Endothelial cell (in vitro differentiated cells): ENCODE results near the gene ITPRIPL2. TPM values are rescaled to one million over a fixed set of nuclear protein-coding genes. Genes with fewer than 3 reads are reported as not detected.

Experiments
- DNase-seq: peaks from one replicate; pipeline ENCODE4 v3.0.0; 2021; ENCODE audit warnings: low spot score
- H3K27ac Mint-ChIP-seq: one replicate; pipeline ENCODE4 v1.8.0; 2021; ENCODE audit warnings: mixed read lengths, inconsistent platforms; ENCODE audit not compliant: unreplicated experiment
- H3K27me3 Mint-ChIP-seq: one replicate; pipeline ENCODE4 v1.8.0; 2021; ENCODE audit warnings: mild to moderate bottlenecking, moderate library complexity, mixed read lengths, inconsistent platforms; ENCODE audit not compliant: unreplicated experiment
- H3K36me3 Mint-ChIP-seq: one replicate; pipeline ENCODE4 v1.8.0; 2021; ENCODE audit warnings: mild to moderate bottlenecking, low read depth, mixed read lengths, inconsistent platforms; ENCODE audit not compliant: unreplicated experiment
- H3K4me1 Mint-ChIP-seq: one replicate; pipeline ENCODE4 v1.8.0; 2021; ENCODE audit warnings: mild to moderate bottlenecking, mixed read lengths, inconsistent platforms; ENCODE audit not compliant: unreplicated experiment
- H3K4me3 Mint-ChIP-seq: one replicate; pipeline ENCODE4 v1.8.0; 2021; ENCODE audit warnings: mild to moderate bottlenecking, mixed read lengths, inconsistent platforms; ENCODE audit not compliant: unreplicated experiment
- H3K9me3 Mint-ChIP-seq: one replicate; pipeline ENCODE4 v1.8.0; 2021; ENCODE audit warnings: mixed read lengths, inconsistent platforms; ENCODE audit not compliant: unreplicated experiment
- total RNA-seq: library from RNA; stranded (reverse); fragmentation: NEBNext Ultra II Directional; extraction: Animal tissue kit (Norgen Biotek cat#: 25700); gene quantifications from one replicate; pipeline ENCODE4 v1.2.1, GENCODE V29; 2021; ENCODE audit not compliant: unreplicated experiment
- TF ChIP-seq, protein P1 (sequence below): fragments of 200-600 bp; sonication (generic); IDR thresholded peaks from one replicate; pipeline ENCODE4 v1.5.0; 2021; ENCODE audit warnings: antibody characterized with exemption; ENCODE audit not compliant: unreplicated experiment

The ITPRIPL2 gene
- total RNA-seq, 1 donor from 2014 or later = 65.1 TPM

DNA sequence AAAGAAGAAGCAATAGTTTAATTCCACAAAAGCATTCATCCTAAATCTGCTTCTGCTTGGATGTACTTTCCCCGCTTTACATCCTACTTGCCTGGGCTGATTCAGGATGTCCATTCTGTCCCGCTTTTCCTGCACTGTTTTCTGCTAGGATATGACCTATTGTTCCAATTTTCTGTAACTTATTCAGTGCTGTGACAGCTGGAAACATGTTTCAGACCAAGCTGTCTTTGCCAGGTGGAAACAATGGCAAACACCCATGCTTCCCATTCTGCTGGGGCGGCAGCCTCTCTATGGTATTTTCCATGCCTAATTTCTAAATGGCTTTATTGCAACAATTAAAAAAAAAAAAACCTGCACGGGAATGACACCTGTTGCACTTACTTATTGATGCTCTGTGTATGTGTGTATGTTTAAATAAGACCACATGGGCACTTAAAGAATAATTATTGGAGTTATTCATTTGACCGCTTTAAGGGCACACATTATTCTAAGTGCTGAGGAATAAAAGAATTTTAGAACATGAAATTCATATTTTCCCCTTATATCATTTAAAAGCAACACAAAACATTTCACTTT, 25.3 kb upstream of the ITPRIPL2 start:
- peaks cover 10% of the 10 kb centered on the region for H3K4me1 Mint-ChIP-seq
- no peak overlapping the region for H3K27ac Mint-ChIP-seq
- peaks cover 2% of the 10 kb centered on the region for H3K27me3 Mint-ChIP-seq
- H3K4me3 Mint-ChIP-seq = no peak overlapping the region
- H3K36me3 Mint-ChIP-seq = peaks cover 2% of the 10 kb centered on the region
- H3K9me3 Mint-ChIP-seq = no peaks in the 10 kb centered on the region
- no peak for DNase-seq
- TF ChIP-seq, protein P1, sequence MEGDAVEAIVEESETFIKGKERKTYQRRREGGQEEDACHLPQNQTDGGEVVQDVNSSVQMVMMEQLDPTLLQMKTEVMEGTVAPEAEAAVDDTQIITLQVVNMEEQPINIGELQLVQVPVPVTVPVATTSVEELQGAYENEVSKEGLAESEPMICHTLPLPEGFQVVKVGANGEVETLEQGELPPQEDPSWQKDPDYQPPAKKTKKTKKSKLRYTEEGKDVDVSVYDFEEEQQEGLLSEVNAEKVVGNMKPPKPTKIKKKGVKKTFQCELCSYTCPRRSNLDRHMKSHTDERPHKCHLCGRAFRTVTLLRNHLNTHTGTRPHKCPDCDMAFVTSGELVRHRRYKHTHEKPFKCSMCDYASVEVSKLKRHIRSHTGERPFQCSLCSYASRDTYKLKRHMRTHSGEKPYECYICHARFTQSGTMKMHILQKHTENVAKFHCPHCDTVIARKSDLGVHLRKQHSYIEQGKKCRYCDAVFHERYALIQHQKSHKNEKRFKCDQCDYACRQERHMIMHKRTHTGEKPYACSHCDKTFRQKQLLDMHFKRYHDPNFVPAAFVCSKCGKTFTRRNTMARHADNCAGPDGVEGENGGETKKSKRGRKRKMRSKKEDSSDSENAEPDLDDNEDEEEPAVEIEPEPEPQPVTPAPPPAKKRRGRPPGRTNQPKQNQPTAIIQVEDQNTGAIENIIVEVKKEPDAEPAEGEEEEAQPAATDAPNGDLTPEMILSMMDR = no peak

DNA sequence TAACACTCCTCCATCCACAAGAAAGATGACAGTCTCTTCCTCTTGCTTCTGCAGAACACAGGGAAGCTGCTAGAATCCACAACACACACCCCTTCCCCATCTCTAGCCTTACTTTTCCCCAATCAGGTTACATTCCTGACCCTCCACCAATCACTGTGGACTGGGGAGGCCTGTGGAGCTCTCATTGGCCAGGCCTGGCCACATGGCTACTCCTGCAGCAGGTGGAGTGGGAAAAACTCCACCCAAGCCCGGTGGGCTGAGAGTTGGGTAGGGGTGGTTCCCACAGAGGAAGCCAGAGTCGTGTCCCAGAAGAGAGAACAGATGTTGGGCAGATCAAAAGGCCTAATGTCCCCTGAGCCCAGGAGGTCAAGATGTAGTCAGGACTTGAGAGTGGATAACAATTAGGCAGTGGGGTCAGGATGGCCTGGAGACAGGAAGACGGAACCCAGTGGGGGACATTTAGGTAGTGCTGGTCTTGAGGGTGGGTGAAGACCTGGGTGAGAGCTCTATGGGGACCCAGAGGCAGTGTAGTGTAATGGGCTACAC, 24.3 kb upstream of the ITPRIPL2 start:
- no peak overlapping the region for H3K27ac Mint-ChIP-seq
- peaks cover 10% of the 10 kb centered on the region for H3K4me1 Mint-ChIP-seq
- TF ChIP-seq, protein P1 = no peak

DNA sequence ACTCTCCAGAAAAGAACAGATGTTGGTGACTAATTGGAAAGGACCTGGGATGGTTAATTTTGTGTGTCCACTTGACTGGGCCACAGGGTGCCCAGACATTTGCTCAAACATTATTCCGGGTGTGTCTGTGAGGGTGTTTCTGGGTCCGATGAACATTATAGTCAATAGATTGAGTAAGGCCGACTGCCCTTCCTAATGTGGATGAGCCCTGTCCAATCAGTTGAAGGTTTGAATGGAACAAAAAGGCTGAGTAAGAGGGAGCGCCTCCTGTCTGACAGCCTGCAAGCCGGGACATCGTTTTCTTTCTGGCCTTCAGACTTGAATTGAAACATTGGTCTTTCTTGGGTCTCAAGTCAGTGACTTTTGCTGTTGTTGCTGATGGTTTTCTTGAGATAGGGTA, 22.8 kb upstream of the ITPRIPL2 start:
- Mint-ChIP-seq H3K27me3 (peaks cover 2% of the 10 kb centered on the region), H3K36me3 (peaks cover 2% of the 10 kb centered on the region), H3K4me1 (peaks cover 5% of the 10 kb centered on the region), H3K27ac (no peak overlapping the region), H3K4me3 (no peak overlapping the region), H3K9me3 (no peaks in the 10 kb centered on the region)
- TF ChIP-seq, protein P1 = no peak
- DNase-seq = no peak

More for the DNA sequence above, 24.3 kb upstream of the ITPRIPL2 start:
- H3K4me3 Mint-ChIP-seq = no peak overlapping the region
- peaks cover 2% of the 10 kb centered on the region for H3K27me3 Mint-ChIP-seq
- H3K36me3 Mint-ChIP-seq = peaks cover 2% of the 10 kb centered on the region
- no peak for DNase-seq
- H3K9me3 Mint-ChIP-seq = no peaks in the 10 kb centered on the region

DNA sequence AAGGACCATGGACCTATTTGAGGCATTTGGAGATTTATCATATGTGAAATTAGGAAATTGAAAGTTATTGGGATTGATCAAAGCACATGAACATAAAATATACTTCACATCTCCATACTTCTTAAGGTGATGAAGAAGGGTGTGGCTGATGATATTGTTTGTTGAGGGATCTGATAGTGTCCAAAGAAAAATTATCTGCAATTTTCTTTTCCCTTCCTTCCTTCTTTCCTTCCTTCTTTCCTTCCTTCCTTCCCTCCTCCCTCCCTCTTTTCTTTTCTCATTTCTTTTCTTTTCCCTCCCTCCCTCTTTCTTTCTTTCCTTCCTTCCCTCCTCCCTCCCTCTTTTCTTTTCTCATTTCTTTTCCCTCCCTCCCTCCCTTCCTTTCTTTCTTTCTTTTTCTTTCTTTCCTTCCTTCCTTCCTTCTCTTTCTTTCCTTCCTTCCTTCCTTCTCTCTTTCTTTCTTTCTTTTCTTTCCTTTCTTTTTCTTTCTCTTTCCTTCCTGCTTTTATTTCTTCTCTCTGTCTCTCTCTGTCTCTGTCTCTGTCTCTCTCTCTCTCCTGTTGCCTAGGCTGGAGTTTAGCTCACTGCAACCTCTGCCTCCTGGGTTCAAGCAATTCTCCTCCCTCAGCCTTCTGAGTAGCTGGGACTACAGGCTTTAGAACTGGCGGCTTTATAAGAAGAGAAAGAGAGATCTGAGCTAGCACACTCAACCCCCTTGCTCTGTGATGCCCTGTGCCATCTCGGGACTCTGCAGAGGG, 20.9 kb upstream of the ITPRIPL2 start:
- TF ChIP-seq, protein P1 = no peak
- H3K4me1 Mint-ChIP-seq = peaks cover 2% of the 10 kb centered on the region
- DNase-seq = no peak
- no peaks in the 10 kb centered on the region for H3K27me3 Mint-ChIP-seq
- H3K27ac Mint-ChIP-seq = no peak overlapping the region
- no peaks in the 10 kb centered on the region for H3K9me3 Mint-ChIP-seq
- H3K36me3 Mint-ChIP-seq = peaks cover 2% of the 10 kb centered on the region
- H3K4me3 Mint-ChIP-seq = no peak overlapping the region
